GM19438 (cell line): Measurements from ENCODE around the gene SMIM38.

ENCODE experiments used
- ATAC-seq: cut with Tn5 transposase; IDR thresholded peaks from one replicate; pipeline ENCODE4 v1.9.1; 2021; ENCODE audit warnings: low read depth; ENCODE audit not compliant: unreplicated experiment

Gene SMIM38

DNA sequence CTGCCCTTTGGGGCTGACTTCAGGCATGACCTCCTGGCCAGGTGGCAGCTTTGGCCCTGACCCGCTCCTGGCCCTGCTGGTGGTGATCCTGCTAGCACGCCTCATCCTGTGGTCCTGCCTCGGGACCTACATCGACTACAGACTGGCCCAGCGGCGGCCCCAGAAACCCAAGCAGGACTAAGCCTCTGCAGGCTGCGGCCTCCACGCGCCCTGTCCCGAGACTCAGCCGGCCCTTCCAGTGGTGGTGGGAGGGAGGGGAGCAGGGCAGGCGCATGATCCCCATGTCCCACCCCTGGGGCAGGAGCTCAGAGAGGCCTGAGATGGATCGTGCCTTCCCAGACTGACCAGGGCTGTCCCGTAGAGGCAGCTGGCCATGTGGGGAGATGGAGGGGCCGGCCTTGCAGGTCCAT lies 2.1 kb downstream of the SMIM38 start:
- no peak for ATAC-seq

DNA sequence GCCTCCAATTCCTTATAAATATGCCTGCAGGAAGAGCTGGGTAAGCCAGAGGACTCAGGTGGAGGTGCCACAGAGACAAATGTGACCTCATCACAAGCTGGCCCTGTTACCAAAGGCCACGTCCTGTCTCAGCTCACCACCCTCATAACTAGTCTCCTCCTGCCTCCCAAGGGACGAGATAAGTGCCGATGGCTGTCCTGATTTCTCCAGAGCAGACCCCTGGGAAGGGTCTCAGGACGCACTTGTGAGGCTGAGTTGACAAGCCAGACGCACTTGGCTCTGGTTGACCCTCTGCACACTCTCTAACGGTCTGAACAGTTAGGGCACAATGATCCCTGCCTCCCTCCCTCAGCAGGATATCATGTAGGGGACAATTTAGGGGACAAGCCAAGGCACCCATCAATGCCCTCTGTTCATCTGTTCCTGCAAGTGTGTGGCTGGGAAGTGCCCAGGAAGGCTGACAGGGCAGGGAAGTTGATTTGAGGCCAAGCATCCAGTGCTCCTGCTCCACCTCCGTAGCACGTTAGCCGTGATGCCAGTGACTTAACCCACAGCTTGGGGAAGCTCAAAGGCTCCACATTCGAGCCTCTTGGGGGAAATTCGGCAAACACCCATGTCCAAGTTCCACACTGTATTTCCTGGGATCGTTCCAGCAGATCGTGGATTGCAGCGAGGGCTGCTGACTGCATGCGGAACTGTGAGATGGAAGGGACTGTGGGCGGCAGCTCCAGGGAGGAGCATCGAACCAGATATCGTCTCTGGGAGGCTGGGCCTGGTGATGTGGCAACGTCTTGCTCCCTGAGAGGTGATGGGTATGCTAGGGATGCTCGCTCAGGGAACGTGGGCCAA lies 2.8 kb downstream of the SMIM38 start:
- no peak for ATAC-seq

DNA sequence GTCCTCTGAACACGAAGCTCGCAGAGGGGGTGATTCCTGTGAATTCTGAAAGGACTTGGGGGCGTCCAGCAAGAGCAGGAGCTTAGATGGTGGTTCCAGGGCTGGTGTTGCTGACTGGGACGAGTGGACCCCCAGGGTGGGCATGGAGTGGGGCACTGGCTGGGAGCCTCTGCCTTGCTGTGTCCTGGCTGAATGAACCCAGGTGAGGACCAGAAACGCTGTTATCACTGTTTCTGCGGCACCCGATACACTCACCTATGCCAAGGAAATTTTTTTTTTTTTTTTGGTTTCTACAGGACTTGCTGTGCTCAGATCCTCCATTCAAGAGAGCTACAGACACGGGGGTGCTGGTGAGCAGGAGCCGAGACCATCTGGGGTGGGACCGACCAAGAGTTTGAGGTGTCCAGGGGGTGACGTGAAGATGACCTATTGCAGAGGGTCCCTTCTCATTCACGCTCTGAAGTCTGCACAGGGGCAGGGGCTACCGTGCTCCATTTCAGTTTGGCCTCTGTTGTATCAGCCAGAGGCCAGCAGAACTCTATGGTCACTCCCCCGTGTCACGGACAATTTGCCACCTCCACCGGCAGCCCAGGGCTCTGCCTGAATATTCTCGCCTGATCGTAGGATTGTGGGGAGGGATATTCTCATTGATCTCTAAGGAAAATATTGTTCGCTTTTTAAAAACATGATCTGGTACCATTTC lies 3.6 kb downstream of the SMIM38 start:
- no peak for ATAC-seq

DNA sequence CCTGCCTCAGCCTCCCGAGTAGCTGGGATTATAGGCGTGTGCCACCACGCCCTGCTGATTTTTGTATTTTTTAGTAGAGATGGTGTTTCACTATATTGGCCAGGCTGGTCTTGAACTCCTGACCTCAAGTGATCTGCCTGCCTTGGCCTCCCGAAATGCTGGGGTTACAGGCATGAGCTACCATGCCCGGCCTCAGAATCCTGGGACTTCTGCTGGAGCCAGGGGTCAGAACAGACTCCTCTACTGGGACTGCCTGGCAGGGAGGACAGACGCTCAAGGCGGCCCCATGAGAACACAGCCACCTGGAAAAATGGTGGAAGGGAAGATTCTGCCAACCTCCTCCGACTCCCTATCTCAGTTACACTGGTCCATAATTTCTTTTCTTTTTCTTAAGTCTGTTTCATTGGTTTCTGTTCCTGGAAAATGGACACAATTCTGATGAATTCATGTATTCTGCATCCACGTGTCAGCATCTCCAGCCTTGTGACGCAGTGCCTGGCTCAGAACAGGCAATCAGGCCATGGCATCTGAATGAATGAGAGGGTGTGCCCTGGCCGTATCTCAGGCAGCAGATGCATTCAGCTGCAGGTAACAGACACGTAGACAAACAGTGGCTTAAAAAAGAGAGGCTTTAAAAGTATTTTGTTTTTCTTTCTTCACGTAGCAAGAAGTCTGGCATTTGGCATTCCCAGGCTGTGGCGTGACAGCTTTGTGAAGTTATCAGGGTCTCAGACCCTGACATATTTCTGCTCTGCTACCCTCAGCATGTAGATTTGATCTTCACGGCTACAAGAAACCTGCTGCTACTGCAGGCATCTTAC lies 4.8 kb downstream of the SMIM38 start:
- no peak for ATAC-seq

DNA sequence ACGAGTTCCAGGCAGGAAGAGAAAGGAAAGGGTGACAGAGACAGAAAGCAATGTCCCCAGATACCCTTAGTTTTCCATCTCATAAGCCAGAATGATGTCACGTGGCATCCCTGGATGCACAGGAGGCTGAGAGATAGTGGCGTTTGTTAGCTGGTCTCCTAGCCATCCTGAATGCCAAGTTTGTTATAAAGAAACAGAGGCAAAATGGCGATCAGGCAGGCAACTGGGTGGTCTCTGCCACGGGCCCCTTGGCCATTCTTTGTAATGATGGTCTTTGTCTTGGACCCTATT lies 5.3 kb downstream of the SMIM38 start:
- no peak for ATAC-seq

DNA sequence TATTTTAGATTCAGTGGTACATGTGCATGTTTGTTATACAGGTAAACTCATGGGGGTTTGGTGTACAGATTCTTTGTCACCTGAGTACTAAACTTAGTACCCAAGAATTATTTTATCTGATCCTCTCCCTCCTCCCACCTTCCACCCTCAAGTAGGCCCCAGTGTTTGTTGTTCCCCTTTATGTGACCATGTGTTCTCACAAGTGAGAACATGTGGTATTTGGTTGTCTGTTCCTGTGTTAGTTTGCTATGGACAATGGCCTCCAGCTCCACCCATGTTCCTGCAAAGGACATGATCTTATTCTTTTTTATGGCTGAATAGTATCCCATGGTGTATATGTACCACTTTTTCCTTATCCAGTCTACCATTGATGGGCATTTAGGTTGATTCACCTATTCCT lies 6.8 kb downstream of the SMIM38 start:
- ATAC-seq: no peak

DNA sequence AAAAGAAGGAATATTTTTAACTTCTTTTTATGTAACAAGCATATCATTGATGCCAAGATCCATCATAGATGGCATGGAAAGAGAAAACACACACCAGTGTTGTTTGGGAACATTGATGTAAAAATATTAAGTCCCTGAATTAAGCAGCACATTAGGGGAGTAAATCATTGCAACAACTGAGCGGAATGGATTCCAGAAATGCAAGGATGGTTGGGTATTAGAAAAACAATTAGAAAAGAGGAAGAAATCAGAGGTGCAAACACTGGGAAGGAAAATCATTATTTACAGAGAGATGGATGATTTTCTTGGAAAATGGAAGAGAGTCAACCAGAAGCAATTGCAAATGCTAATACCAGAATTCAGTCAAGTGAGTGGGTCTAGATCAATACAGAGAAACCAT lies 8.1 kb downstream of the SMIM38 start:
- no peak for ATAC-seq

DNA sequence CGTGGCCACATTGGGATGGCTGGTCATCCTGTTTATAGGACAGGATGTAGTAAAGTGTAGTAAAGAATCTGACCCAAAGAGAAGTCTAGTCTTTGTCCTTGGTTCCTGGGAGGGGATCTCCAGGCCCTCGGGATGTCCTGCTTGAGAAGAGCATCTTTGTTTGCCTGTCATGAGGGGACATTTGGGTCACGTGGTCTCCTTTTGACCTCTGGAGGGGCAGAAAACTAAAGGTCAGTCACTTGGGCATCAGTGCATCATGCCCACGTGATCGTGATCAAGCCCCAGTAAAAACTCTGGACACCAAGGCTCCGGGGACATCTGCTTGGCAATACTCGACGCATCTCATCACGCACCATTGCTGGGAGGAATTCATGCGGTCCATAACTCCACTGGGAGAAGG lies 9.1 kb downstream of the SMIM38 start:
- ATAC-seq: no peak

DNA sequence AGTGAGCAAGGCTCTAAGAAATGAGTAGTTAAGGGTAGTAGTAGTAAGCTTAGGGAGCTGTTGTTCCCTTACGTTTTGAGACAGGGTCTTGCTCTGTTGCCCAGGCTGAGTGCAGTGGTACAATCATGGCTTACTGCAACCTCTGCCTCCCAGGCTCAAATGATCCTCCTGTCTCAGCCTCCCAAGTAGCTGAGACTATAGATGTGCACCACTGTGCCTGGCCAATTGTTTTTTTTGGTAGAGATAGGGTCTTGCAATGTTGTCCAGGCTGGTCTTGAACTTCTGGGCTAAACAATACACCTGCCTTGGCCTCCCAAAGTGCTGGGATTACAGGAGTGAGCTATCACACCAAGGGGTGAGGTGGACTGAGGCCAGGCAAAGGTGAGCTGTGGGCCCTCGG lies 10.0 kb downstream of the SMIM38 start:
- ATAC-seq: no peak

DNA sequence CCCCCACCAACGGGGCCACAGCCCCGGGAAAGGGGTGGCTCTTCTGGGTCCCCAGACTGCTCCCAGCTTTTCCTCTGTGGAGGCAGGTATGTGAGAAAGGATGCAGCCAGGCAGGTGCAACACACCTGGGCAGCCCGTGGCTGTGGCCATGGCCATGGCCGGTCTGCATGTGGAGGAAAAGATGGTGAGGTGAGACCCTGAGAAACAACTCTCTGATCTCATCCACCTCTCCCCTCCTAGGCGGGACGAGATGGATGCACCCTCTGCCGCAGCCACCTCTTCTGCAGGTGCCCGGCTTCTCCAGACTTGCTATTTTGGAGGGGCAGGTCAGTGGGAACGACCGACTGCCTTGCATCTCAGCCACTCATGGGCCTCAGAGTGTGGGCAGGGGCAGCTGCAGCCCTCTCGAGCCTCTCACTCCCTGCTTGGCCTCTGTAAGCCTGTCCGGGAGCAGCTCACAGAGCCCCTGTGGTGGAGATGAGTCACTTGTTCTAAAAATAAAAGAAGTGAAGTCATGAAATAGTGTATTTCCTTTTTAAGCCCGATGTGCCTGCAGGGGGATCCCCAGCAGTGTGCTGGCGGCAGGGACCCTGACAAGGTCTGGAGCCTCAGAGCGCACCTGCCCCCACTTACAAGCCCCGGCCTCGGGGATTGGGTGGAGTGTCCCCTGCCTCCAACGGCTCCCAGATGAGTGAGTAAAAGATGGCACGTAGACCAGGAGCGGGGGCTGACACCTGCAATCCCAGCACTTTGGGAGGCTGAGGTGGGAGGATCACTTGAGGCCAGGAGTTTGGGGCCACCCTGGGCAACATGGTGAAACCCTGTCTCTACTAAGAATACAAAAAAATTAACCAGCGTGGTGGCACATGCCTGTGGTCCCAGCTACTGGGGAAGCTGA lies 10.7 kb downstream of the SMIM38 start:
- peak; percentile 94 for ATAC-seq

DNA sequence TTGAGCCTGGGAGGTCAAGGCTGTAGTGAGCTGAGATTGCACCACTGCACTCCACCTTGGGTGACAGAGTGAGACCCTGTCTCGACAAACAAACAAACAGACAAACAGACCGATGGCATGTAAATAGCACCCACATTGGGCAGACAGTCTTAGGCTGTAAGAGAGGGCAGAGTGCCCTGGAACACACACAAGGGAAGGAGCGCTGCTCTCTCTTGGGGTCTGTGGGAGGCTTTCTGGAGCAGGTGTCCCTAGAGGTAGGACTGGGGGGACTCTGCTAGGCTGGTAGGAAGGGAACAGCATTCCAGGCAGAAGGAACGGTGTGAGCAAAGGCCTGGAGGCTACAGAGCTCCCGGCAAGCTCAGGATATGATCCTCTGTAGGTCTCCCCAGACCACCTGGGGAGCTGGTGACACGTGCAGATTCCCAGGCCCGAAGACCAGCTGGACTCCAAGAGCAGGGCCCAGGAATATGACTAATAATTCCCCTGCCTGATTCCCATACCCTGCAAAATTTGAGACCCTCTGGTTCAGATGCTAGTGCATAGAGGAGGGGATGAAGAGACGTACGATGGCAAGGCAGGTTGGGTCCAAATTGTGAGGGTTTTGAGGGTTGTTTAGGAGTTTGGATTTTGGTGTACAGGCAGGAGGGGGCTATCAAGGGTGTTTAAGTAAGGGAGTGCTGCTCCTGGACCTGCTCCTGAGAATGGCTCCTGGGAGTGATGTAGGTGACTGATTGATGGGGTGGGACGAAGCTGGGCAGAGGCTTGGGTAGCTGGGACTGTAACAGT lies 11.6 kb downstream of the SMIM38 start:
- ATAC-seq: no peak

DNA sequence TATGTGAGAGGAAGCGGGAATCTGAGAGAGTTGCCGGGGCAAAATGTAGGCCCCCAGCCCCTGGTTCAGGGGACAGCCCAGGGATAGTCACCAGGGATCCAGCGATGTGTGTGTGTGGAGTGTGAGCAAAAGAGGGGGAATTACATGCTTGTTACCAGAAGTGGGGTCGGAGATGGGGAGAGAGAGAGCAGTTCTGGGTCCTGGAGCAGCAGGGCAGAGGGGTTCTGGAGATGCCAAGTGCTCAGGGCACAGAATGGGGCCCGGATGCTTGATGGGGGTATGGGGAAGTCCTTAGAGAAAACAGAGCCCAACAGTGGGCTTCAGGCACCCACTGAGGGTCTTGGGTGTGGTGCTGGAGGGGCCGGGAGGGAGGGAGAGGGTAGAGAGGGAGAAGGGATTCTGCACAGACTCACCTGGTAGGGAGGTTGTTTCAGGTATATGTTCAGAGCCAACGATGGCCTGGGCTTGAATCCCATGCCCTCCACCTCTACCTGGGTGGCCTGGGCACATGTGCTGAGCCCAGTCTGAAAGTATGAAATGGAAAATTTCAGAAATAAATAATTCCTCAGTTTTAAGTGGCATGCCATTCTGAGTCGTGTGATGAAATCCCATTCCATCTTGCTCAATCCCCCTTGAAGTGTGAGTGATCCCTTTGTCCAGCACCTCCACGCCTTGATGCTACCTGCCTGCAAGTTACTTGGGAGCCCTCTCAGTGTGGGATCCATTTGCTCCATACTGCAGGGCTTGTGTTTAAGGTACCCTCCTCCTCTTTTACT lies 12.4 kb downstream of the SMIM38 start:
- no peak for ATAC-seq

DNA sequence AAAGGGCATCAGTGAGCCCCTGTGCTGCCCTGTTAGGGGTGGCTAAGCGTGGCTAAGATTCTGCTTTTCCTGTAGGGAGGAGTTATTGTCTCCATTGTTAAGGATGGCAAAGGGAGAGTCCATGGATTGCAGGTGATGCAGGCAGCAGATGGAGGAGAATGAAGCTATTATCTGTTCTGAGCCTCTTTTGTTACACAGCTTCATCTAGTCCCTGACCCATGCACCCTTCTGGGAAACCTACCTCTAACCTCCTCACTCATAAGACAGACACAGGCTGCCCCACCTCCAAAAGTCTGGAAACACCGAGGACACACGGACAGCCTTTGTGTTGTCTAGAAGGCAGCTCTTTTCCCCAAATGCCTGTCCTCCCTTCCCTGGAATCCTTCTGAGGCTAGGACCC lies 13.7 kb downstream of the SMIM38 start:
- no peak for ATAC-seq

DNA sequence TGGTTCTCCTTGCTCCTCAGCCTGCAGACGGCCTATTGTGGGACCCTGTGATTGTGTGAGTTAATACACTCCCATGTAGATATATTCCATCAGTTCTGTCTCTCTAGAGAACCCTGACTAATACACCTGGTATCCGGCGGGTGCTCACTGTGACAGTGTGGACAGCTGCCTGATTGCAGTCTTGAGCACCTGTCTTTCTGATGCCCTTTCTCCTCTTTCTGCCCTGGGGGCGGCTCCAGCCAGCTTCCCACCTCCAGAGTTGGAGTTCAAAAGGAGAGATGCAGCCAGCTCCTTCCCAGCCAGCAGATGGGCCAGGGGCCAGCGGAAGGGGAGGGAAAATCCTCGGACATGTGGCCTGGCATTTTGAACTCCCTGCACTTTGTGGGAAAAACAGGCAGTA lies 15.0 kb downstream of the SMIM38 start:
- no peak for ATAC-seq

DNA sequence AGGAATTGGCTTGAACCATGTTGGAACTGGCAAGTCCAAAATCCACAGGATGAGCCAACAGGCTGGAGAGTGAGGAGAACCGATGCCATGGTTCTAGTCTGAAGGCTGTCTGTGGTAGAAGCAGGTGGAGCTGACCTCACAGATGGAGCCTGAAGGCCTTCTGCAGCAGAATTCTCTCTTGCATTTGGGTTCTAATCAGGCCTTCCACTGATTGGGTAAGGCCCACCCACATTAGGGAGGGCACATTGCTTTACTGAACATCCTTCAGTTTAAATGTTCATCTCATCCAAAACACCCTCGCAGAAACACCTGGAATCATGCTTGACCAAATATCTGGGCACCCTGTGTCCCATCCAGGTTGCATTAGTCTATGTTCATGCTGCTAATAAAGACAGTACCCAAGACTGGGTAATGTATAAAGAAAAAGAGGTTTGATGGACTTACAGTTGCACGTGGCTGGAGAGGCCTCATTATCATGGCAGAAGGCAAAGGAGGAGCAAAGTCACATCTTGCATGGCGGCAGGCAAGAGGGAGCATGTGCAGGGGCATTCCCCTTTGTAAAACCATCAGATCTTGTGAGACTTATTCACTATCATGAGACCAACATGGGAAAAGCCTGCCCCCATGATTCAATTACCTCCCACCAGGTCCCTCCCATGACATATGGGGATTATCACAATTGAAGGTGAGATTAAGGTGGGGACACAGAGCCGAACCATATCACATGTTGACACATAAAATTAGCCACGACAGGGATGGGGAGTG lies 15.9 kb downstream of the SMIM38 start:
- no peak for ATAC-seq

DNA sequence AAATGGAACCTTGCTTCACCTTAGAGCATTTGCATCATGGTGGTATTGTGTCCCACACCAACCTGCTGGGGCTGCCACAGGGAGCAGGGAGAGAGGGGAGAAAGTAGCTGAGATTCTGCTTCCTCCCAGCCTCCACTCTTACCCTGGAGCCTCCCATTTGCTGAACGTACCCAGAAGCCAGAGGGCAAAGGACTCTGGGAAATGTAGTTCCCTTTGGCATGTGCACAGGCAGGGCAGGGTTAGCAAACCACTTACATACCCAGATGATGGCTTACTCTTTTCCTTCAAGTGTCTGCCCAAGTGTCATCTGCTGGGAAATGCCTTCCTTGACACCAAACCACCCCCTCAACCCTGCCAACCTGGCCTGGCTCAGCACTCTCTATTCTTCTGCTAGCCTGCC lies 16.9 kb downstream of the SMIM38 start:
- no peak for ATAC-seq

DNA sequence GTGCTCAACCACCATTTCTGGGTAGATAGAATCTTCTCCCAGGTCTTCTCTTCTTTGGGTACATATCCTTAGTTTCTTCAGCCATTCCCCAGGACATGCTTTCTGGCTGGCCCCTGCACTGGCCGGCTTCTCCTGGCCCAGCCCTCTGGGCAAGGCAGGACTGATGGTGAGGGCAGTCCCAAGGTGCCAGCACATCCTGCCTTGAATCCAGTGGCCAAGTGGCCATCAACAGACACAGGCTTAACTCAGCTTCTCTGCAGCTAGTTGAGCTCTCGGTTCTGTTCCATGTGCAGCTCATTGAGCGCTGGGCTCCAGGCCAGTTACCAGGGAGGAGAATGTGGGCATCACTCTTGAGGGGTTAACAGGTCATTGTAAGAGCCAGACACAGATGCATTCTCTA lies 17.6 kb downstream of the SMIM38 start:
- ATAC-seq: no peak

DNA sequence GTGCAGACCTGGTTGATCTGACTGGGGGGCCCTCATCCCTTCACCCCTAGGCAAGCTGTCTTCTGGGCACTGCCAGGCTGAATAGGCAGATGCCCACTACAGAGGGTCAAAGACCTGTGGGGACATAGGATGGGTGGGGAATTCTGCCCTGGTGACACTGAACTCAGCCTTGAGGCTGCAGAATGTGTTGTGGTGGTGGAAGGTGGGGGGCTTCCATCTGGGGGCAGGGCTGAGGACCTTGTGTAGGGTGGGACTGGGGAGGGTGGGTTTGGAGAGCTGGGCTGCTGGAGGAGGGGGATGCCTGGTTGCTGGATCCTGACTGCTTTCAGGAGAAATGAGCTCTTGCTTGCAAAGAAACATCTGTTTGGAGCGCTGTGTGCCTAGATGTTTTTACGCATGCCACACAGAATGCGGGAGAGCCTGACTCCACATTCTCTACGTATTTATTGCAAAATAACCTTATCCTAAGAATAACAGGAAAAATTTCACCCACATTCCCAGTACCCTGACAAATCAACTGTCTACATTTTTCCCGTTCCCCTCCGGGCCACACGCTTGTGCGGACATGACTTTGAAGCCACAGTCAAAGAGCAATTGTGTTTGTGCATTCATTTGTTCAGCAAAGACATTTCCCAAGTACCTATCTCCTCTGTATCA lies 18.3 kb downstream of the SMIM38 start:
- ATAC-seq: no peak
